Ammon's horn (tissue), 1 donor: ENCODE results near the gene TFCP2L1.
"Not testable (repeated sequence)": the region's sequence is repeated elsewhere in the genome, so short reads cannot be mapped to it uniquely, and the experiment has no call there.

Experiments used
- DNase-seq: peaks from one replicate; pipeline ENCODE4 v3.0.0-alpha.2; 2016; ENCODE audit warnings: low spot score

The TFCP2L1 gene

DNA sequence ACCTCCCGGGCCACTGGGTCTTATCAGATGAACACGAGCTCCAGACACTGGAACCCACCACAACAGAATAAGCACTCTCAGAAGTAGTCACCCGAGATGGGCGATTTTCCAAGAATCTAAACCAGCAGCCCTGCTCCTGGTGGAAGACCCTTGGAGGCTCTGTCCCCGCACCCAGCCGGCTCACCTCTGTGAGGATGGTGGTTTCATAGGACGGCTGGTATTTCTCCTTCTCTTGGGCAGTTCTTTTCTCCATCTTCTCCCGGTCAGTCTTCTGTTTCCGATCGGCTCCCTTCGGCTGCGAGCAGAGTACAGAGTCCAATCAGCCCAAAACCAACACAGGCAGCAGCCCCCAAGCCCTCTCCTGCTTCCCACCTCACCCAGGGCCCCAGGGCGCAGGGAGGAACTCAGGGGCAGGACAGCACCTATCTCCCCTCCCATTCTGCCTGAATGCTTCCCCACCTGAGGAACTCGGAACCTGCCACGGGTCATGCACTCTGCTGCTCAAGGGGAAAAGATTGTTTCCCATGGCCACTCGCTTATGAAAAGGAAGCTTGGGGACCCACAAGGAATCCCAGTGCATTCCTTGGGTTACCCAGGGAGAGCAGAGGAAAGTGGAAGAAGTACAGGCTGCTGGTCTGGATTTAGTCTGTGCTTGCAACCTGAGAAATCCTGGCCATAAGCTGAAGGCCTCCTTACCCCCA, 42.7 kb downstream of the TFCP2L1 start:
- no peak for DNase-seq

- DNase-seq: no peak
Measured at GRCh38 chr2:121241466-121241865, 43.5 kb downstream of the TFCP2L1 start.

DNA sequence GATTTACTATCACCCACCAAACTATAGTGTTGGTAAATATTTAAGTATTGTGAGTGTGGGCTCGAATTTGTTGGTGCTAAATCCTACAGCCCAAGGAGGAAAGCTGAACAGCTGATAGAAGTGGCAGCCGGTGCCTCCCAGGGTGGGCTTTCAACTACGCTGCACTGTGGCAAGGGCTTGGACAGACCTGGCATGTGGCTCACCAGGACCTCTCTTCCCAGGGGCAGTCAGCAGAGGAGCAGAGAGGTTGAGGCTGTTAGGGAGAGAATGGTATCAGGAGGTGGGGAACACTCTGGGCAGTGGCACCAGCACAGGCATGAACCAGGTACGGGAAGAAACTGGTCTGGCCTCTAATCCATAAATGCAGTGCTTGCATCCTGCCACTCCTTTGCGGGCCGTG, 44.6 kb downstream of the TFCP2L1 start:
- no peak for DNase-seq

DNA sequence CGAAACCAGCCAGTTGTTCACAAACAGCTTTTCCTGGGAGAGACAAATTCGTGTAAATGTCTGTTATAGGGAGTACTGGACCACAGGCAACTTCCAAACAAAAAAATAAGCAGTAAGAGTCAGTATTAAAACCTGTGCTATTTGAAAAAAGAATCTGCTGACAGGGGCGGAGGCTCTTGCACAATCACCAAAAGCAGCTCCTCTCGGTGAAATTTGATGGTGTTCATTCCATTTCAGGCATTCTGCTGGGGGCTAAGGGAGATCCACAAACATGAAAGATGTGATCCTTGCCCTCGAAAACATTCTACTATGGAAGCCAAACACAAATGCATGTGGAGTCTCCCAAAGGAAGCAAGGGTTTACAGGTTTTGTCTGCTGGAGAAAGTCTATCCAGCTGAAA, 45.0 kb downstream of the TFCP2L1 start:
- no peak for DNase-seq

- DNase-seq: no peak
Measured at GRCh38 chr2:121239471-121239870, 45.5 kb downstream of the TFCP2L1 start.

DNA sequence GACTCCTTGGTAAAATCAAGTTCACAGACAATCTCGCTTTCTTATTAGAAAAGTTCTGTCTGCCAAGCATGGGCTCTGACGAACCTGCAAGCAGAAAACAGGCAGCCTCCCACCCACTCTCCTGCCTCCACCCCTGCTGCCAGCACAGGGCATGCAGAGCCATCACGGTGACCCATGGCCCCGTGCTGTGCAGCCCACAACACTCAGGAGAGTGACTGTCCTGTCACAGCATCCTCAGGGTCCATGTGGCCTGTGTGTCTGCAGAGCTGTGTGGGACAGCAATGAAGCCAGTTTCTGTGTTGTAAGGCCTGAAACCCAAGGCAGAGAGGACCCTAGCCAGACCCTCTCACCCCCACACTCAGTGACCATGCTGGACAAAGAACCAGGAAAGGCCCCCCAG, 46.2 kb downstream of the TFCP2L1 start:
- no peak for DNase-seq

DNA sequence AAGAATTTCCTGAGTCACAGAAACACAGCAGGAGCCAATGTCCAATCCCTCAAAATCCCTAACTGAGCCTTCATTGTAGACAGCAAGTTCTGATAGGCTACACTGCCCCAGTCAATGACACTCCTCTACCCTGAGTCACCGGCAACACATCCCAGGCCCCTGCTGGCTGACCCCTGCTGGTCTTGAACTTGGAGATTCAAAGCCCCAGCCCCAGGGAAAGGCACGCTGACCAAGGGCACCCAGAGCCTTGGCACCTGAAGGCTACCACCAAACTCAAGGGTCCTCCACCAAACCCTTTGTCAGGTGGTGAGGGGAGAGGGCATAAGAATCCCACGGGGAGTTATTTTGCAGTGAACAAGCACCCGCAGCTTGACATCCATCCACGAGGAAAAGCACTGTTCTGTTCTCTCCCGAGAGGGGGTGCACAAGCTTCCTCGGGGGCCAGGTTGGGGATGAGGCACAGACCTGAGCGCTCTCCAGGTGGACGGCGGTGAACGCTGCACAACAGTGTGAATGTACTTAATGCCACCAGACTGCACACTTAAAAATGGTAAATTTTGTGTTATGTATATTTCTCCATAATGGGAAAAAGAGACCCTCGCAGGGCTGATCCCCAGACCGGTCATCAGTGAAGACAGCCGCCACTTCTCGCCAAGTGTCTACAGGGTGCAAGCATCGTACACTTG, 46.9 kb downstream of the TFCP2L1 start:
- no peak for DNase-seq

- DNase-seq: no peak
Measured at GRCh38 chr2:121237336-121237979, 47.5 kb downstream of the TFCP2L1 start.

GRCh38 chr2:121236650-121237180, 48.3 kb downstream of the TFCP2L1 start:
- no peak for DNase-seq

DNA sequence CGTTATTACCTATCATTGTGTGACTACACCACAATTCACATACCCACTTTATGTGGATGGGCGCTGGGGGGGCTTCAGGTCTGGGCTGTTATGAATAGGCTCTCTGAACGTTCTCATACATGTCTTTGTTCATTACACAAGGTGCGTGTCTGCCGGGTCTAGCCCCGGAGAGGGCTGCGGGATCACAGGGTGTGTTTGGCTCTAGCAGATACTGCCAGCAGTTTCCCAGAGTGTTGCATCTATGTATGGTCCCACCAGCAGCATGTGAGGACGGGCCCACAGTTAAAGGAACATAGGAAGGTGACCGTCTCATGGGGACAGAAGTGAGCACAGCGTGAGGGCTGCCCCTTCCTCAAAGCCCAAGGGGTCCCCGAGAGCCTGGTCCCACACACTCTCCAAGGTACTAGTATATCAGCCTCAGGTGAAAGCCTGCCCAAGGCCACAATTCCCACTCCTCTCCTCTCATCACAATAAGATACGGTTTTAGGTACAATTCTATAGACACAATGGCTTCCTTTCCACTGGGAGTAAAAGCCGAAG, 48.8 kb downstream of the TFCP2L1 start:
- DNase-seq: no peak

DNA sequence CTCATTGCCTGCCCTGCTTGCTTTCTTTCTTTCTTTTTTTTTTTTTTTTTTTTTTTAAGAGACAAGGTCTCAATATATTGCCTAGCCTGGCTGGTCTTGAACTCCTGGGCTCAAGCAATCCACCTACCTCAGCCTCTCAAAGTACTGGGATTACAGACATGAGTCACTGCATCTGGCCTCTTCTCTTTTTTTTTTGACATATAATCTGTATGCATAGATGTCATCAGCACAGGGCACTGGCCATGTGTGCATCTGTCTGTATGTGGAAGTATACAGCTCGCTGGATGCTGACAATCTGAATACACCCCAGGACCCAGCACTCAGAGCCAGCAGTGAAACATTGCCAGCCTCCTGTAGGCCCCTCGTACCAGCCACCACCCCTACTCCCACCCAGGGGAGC, 49.5 kb downstream of the TFCP2L1 start:
- DNase-seq: no peak

DNA sequence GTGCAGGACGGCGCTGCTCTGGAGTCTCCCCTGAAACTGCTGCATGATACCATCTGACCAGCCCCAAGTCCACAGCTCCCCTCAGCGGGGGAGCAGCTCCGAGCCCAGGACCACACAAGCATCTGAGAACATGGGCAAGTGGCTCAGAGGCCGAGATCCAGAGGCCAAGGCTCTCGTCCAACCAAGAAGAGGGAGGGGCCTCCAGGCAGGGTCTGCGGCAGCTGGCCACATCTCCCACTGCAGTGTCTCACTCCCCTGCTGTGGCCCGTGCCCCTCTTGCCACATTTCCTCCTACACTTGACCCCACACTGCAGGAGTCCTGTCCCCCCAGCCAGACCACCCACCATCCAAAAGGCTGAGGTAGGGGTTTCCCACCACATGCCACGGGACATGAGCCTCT, 50.2 kb downstream of the TFCP2L1 start:
- no peak for DNase-seq

GRCh38 chr2:121234144-121234543, 50.9 kb downstream of the TFCP2L1 start:
- DNase-seq: no peak

DNA sequence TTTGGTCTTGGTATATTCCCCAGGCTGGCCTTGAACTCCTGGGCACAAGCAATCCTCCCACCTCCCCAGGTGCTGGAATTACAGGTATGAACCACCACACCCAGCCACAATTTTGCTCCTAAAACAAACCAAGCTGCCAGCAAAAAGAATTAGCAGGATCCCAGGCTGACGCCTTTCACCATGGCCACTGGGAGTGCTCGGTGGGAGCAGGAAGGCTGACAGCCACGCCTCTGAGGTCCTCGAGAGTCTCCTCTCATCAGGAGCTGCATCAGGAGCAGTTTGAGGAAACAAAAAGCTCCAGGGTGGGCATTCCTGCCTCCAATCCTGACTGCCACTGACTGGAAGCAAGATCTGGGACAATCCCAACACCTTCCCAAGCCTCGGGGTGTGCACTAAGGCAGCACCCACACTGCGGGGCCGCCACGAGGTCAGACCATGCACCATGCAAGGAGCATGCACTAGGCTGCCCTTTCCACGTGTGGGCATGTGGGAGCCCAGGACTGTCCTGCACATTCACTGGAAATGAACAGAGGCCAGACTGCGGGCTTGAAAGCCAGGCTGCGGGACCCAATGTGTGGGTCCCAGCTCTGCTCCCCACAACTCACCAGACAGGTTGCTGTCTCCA, 51.4 kb downstream of the TFCP2L1 start:
- DNase-seq: no peak

GRCh38 chr2:121232626-121233265, 52.3 kb downstream of the TFCP2L1 start:
- no peak for DNase-seq

DNA sequence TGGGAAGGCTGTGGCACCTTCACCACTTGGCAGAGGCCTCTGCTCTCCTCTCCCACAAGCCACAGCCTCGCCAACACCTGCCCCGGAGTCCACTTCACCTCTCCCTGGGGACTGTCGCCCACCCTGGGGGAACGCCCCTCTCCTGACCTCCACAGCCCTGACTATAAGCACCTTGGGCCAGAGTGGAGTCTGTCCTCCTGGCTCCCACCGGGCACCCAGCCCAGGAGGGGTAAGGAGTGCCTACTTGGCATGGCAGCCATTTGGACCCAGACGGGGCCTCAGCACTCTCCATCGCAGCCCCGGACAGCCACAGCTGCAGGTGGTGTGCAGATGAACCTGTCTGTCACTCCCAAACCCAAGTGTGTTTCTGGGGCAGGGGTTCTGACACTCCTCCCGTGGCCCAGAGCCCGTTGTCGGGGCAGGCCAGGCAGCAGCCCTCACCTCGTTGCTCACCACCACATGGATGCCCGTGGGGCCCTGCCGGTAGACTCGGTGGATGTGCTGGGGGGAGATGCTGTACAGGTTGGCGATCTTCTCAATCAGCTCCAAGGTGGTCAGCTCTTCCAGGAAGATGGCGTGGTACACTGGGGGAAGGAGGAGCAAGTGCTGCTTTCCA, 53.5 kb downstream of the TFCP2L1 start:
- no peak for DNase-seq

DNA sequence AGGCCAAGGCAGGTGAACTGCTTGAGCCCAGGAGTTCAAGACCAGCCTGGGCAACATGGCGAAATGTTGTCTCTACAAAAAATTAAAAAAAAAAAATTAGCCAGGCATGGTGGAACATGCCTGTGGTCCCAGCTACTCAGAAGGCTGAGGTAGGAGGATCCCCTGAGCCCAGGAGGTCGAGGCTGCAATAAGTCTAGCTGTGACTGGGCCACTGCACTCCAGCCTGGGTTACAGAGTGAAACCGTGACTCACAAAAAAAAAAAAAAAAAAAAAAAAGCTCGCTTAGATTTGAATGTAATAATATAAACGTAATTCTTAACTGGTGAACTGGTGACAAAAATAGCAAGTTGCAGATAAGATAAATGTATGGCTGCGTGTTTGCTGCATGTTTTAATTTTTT, 56.5 kb downstream of the TFCP2L1 start:
- no peak for DNase-seq

GRCh38 chr2:121227381-121228144, 57.4 kb downstream of the TFCP2L1 start:
- peak; percentile 61 for DNase-seq

- DNase-seq: not testable (repeated sequence)
Measured at GRCh38 chr2:121225681-121226080, 59.3 kb downstream of the TFCP2L1 start.

GRCh38 chr2:121220995-121221394, 64.0 kb downstream of the TFCP2L1 start:
- DNase-seq: no peak

DNA sequence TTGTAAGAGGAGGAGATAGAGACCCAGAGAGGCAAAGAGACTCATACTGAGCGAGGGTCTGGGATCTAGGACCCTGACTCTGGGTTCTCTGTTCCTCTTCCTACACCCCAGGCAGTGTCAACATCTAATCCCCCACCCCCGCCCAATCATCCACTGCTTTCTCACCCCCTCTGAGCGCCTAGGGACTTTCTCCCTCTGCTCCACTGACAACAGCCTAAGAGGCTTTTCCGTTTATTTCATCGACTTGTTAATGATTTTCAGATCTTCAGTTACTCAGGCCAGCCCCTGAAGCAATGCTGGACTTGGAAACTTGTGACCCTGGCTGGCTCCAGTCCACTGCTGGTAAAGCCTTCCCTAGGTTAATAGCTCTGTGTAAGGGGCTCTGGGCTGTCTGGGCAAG, 65.1 kb downstream of the TFCP2L1 start:
- no peak for DNase-seq
